ENCODE measurements around the gene DLG2.
"Not testable (repeated sequence)": the region's sequence is repeated elsewhere in the genome, so short reads cannot be mapped to it uniquely, and the experiment has no call there.

DLG2 gene

DNA sequence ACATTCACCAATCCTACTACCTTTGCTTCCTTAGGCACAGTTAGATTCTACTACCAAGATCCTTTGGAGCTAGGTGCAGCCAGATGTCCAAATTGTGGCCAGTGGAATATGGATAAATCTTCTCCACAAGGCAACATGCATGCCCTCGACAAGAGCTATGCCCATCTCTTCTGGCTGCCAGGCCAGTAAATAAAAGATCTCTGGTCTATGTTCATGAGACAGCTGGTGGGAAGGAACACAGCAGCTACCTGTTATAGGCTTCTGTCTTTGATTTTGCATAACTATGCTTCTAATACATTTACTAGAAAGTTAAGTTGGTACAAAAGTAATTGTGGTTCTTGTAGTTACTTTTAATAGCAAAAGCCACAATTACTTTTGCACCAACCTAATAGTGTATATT, 182.7 kb downstream of the DLG2 start:
- DNase-seq (ENCODE audit: low read depth in 2 of 2): no peak

DNA sequence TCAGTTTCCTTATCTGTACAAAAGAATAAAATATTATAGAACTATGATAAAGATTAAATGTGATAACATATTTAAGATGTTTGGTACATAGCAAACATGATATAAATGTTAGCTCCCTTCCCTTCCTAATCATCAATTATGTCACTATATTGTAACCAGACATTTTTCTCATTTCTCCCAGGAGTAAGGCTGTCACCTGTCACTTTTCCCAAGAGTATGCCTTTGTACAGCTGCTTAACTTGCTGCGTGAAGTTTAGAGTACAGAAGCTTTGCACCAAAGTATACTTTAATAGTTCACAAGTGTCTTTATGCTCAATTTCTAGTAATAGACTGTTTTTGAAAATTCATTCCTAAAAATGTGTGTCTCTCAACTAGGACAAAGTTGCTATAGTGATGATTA, 186.9 kb downstream of the DLG2 start:
- no peak for DNase-seq (ENCODE audit: low read depth in 2 of 2)

DNA sequence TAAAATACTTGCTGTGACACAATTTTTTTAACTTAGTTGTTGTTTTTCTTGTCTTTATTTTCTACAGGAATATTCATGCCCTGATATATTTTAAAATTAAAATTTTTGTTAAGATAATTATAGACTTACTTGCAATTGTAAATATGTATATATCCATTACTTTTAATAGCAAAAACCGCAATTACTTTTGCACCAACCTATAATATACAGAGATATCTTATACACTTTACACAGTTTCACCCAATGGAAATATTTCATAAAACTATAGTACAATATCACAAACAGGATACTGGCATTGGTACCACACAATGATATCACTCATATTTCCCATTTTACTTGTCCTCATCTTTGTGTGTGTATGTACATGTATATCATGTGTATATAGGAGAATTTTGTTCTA, 188.8 kb downstream of the DLG2 start:
- no peak for DNase-seq (ENCODE audit: low read depth in 2 of 2)

DNA sequence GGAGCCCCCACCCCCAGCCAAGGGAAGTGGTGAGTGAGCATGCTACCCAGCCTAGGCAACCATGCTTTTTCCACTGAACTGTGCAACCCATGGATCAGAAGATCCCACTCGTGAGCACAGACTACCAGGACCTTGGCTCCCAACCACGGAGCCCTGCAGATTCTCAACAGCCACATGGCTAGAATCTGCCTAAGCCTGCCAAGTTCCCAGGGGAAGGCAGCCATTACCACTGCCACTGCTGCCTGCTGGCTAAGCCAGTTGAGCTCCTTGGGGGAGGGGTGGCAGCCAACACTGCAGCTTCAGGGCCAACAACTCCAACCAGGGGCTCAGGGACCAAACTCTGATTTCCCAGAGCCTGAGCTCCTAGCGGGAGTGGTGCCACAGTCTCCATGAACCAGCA, 195.8 kb downstream of the DLG2 start:
- no peak for DNase-seq (ENCODE audit: low read depth in 2 of 2)

DNA sequence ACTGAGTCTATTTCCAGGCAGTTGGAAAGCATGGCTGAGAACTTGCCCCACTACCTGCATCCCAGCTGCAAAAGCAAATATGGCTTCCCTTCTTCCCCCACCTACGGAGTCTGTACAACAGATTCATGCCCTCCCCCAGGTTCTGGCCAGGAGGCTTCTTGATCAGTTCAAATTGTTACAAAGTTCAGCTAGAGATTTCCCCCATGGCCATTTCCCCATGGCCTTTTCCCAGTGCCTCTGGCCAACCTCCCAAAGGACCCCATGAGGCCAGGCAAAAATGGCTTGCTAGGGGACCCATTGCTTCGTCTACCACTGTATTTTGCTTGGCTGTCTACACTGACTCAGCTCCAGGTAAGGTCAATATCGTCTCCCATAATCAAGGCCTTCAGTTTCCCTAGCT, 203.3 kb downstream of the DLG2 start:
- DNase-seq (ENCODE audit: low read depth in 2 of 2): no peak

DNA sequence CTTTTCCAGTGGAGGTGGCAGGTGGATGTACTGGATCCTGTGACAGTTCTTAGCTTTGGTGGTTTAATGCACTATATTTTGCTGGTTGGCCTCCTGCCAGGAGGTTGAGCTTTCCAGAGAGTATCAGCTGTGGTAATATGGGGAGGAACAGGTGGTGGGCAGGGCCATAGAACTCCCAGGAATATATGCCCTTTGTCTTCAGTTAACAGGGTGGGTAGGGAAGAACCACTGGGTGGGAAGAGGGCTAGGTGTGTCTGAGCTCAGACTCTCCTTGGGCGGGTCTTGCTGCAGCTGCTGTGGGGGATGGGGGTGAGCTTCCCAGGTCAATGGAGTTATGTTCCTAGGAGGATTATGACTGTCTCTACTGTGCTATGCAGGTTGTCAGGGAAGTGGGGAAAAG, 203.8 kb downstream of the DLG2 start:
- no peak for DNase-seq (ENCODE audit: low read depth in 2 of 2)

DNA sequence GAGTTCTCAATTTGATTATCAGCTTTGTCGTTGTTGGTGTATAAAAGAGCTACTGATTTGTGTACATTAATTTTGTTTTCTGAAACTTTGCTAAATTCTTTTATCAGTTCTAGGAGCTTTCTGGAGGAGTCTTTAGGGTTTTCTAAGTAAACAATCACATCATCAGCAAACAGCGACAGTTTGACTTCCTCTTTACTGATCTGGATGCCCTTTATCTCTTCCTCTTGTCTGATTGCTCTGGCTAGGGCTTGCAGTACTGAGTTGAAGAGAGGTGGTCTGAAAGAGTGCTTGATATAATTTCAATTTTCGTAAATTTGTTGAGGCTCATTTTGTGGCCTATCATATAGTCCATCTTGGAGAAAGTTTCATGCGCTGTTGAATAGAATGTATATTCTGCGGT, 213.0 kb downstream of the DLG2 start:
- DNase-seq (ENCODE audit: low read depth in 2 of 2): no peak

DNA sequence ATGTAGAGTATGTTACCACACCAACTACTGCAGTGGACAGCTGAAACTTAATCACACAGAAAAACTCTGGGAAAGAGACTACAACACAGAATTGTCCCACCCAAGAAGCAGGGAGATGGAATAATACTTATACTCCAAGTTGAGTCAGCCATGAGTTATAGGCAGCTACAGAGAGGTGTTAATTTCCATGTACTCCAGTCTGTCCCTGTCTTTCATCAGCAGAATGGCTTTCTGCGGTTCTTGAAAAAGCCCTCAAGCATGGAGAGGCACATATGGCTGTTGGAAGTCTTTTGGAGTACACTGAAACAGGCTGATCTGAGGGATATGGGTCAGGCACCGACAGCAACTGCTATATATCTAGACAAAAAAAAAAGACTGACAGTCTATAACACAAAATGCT, 219.5 kb downstream of the DLG2 start:
- DNase-seq (ENCODE audit: low read depth in 2 of 2): no peak

DNA sequence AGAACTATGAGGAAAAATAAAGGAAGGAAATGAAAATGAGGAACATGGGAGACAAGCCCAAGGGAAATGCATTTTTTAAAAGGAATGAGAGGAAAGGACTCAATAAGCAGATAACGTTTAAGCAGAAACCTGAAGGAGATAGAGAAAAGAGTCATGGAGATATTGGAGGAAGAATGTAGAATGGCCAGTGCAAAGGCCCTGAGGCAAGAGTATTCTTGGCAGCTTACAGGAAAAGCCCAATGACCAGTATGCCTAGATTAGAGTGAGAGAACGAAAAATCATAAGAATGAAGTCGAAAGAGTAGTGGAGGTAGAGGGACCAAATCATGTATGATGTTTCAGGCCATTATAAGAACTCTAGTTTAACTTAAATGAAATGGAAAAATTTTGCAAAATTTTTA, 220.3 kb downstream of the DLG2 start:
- DNase-seq (ENCODE audit: low read depth in 2 of 2): no peak

DNA sequence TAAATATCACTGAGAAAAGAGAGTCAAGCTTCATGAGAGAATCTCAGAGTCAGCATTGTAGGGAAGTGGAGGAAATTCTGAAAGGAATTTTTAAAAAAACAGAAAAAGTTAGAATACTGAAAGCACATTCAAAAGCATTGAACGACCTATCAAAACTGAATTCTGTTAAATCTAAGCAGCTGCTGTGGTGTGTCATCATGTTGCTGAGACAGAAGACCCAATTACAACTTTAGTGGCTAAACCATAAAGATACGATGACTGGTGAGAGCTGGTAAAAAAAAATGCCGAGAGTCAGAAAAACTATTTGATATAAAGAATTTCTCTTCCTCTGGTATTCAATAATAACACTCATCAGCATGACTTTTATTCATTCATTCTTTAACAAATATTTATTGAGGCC, 220.8 kb downstream of the DLG2 start:
- no peak for DNase-seq (ENCODE audit: low read depth in 2 of 2)

DNA sequence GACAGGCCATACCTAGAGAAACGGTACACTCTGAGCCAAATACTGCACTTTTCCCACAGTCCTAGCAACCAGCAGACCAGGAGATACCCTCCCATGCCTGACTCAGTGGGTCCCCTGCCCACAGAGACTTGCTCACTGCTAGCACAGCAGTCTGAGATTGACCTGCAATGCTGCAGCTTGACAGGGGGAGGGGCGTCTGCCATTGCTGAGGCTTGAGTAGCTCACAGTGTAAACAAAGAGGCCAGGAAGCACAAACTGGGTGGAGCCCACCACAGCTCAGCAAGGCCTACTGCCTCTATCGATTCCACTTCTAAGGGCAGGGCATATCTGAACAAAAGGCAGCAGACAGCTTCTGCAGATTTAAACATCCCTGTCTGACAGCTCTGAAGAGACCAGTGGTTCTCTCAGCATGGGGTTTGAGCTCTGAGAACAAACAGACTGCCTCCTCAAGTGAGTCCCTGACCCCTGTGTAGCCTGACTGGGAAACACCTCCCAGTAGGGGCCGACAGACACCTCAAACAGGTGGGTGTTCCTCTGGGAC, 231.6 kb downstream of the DLG2 start:
- DNase-seq (ENCODE audit: low read depth in 2 of 2): not testable (repeated sequence)

DNA sequence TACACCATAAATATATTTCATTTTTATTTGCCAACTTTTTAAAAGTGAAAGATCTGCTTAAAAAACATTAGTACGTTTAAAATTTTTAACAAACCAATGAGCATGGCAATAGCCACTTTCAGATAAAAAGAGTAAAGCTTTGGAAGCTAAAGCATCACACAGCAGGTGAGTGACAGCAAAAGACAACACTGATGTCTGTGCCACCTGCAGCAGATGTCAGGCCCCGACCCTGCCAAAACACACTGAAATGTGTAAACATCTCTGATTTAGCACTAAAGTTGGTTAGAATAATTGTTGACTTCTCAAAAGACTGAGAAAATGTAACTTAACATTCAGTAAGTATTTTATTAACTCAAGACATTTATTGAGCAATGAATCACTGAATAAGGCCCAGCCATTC, 232.9 kb downstream of the DLG2 start:
- DNase-seq (ENCODE audit: low read depth in 2 of 2): no peak

DNA sequence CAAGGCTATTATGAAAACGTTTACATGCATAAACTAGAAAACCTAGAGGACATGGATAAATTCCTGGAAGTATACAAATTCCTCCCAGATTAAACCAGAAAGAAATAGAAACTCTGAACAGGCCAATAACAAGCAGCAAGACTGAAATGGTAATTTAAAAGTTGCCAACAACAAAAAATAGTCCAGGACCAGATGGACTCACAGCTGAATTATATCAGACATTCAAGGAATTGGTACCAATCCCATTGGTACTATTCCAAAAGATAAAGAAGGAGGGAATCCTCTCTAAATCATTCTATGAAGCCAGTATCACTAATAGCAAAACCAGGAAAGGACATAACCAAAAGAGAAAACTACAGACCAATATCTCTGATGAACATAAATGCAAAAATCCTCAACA, 236.0 kb downstream of the DLG2 start:
- no peak for DNase-seq (ENCODE audit: low read depth in 2 of 2)

DNA sequence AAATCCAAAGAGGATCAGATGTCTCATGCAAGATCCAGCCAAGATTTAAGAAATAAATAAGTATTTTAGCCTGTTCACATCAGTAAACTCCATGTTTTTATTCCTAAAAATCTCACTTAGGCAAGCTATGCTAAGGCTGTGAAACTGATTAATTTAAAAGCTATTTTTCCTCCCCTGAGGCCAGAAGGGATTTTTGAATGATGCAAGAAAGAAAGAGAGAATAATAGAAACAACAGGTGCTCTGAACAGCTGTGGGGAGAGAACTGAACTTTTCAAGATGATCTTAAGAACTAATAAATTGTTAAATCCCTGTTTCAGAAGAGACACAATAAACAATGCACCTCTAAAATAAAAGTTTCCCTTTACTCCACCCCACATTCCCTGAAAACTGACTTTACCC, 241.6 kb downstream of the DLG2 start:
- no peak for DNase-seq (ENCODE audit: low read depth in 2 of 2)

DNA sequence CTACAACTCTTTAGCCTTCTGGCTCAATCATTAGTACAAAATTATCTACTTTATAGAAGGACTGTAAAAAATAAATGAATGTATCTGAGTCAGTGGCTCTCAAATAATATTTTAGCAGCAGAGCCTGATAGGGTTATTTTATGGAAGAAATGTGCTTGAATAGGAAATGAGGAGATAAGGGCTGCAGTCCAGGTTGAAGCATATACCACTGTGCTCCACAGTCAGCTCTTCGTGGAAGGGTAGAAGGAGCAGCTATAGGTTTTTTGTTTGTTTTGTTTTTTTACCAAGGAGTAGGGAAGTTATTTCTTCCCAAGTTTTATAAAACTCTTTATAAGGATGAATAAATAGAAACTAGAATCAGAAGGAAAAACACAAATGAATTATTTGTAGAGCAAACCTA, 242.0 kb downstream of the DLG2 start:
- DNase-seq (ENCODE audit: low read depth in 2 of 2): no peak

DNA sequence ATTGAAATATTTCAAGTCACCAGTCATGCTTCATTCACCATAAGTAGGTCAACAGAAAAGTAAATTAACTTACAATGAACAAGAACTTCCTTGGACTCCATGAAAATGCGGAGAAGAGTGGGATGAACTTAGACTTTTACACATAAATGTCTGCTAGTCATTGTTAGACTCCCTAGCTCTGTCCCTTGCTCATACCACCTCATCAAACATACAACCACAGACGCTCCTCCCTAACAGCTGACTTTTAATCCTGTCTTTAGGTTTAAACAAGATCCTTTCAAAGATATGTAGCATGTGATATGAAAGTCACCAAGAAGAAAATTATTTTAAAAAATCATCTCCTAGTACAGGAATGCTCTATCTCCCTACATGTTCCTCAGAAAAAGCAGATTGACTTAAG, 248.1 kb downstream of the DLG2 start:
- no peak for DNase-seq (ENCODE audit: low read depth in 2 of 2)

DNA sequence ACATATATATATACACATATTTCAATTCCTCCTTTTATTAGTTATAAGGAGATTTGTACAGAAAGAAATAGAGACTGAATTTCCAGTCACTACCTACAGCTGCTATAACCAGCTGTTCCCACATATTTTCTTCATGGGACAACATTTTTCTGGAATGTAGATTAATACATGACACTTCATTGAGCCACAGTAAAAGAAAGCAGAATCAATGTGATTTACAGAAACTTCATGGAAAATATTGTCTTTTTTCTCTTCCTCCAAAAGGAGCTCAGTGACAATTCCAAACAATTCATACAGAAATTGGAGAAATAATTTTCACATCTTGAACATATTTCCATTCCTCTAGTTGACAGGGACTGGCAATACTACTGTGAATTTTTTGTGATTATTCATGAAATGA, 249.2 kb downstream of the DLG2 start:
- DNase-seq (ENCODE audit: low read depth in 2 of 2): no peak

DNA sequence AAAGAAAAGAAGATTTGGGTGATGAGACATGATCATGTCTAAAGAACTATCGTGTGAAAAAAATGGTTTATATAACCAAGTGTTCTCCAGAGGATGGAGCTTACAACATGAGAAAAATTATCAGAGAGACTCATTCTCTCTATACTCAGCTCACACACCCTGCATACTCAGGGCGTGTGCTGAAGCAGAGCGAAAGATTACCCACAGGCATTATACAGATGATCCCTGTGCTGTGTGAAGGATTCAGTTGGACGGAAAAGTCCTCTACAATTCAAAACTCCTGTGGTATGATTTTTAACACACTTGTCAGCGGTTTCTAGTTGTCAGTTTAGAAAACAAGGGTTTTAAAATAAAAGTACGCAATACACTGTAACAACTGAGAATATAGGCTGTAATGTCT, 267.3 kb downstream of the DLG2 start:
- no peak for DNase-seq (ENCODE audit: low read depth in 2 of 2)

DNA sequence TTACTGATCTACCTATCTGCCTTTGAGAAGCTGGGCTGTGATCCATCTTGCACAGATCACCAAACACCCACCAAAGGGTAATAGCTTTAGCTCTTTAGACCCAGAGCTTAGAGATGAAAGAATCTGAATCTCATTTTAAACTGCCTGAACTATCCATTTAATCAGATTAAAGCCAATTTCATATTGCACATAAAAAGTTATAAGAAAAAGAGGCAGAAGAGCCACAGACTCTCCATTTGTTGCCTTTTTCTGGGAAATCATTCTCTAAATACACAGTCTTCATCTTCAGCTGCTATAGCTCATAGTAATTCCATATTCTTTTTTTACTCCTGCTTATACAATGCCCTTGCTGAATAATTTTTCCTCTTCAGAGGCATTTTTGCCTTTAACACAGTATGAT, 271.2 kb downstream of the DLG2 start:
- no peak for DNase-seq (ENCODE audit: low read depth in 2 of 2)

DNA sequence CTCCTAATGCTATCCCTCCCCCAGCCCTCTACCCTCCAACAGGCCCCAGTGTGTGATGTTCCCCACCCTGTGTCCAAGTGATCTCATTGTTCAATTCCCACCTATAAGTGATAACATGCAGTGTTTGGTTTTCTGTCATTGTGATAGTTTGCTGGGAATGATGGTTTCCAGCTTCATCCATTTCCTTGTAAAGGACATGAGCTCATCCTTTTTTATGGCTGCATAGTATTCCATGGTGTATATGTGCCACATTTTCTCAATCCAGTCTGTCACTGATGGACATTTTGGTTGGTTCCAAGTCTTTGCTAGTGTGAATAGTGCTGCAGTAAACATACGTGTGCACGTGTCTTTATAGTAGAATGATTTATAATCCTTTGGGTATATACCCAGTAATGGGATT, 277.6 kb downstream of the DLG2 start:
- not testable (repeated sequence) for DNase-seq (ENCODE audit: low read depth in 2 of 2)

DNA sequence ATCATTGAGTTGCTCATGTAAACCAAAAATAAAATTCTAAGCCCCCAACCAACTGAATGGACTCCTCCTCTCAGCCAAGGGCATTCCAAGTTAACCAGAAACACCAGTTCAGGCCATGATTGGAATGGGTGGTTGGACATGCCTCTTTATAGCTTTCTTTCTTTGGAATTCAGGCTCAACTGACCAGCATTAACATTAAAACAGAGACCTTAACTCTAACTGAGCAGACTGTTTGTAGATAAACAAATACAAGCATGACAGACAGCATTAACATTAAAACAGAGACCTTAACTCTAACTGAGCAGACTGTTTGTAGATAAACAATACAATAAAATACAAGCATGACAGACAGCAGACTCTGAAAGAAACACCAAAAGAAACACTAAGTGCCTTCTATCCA, 278.2 kb downstream of the DLG2 start:
- DNase-seq (ENCODE audit: low read depth in 2 of 2): no peak

DNA sequence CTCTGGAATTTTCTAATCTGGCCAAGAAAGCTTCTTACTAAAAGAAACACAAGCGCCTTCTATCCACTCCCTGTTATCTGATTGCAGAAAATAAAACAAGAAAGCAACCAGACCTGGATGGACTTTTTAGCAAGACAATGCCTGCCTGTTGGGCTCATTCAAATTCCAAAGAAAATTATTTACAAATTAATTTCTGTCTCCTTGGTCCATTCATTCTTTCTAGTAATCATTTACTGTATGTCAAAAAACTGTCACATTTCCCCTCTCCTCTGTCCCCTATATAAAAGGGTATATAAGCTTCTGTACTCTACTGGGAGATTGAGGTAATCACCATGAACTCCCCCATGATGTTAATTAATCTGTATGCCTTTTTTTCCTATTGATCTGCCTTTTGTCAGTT, 279.9 kb downstream of the DLG2 start:
- DNase-seq (ENCODE audit: low read depth in 2 of 2): no peak

DNA sequence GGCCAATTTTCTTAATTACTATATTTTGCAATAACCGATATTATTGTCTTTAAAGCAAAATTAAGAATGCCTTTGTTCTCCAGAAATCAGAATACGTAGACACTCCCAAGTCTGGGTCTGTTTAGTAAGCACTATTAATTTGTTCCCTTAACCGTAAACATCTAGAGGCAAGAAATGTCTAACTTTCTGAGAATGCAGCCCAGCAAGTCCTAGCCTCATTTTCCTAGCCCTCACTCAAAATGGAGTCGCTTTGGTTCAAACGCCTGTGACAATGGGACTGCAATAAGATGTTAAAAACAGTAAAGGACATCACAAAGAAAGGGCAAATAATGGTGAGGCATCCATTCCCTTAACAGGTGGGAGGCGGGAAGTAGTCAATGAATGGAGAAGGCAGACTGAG, 280.7 kb downstream of the DLG2 start:
- no peak for DNase-seq (ENCODE audit: low read depth in 2 of 2)

DNA sequence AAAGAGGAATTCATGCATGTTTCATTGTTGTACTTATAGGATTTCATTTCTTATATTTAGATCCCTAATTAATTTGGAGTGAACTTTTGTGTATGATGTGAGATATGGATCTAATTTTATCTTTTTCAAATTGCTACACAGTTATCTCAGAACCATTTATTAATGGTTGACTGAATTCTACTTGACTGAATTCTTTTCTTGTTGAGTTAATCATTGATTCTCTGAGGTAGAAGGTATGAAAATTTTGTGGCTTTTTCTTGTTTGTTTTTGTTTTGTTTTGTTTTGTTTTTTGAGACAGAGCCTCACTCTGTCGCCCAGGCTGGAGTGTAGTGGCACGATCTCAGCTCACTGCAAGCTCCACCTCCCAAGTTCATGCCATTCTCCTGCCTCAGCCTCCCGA, 286.3 kb downstream of the DLG2 start:
- not testable (repeated sequence) for DNase-seq (ENCODE audit: low read depth in 2 of 2)

DNA sequence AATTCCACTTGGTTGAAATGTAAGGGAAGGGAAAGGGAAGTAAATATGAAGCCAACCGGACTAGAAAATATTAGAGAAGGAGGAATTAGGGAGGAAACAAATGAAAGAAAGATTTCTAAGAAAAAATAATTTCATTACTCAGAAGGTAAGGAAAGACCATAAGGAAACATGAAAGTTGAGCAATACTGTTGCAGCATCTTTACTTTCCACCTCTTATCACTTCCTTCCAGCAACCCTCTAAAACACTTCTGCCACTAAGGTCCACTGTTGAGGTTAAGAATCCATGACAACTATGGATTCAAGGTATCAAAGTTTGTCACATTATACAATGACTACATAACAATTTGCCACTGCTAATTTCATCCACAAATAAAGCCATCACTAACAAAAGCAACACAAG, 308.6 kb downstream of the DLG2 start:
- no peak for DNase-seq (ENCODE audit: low read depth in 2 of 2)
